ENCODE results near the gene SLC12A7. TPM values are rescaled to one million over a fixed set of nuclear protein-coding genes. Genes with fewer than 3 reads are reported as not detected.
A peak's percentile ranks its signal among the peaks of the same experiment; 100 is the strongest.

Gene SLC12A7
- total and polyA plus RNA-seq, 11 donors: 66.3 to 159 (median 128) TPM

- 84 to 90% (median 87%) methylated on average over 49 of the region's 49 CpGs for WGBS, 4 donors
- no peaks in the 10 kb centered on the region for H3K9me3 ChIP-seq
- TF ChIP-seq CTCF (IDR thresholded peaks at IDR 0.05) (no peak), POLR2A (IDR thresholded peaks at IDR 0.05) (no peak)
- no peaks in the 10 kb centered on the region for H3K27me3 ChIP-seq
- peak in 2 of 5 donors; percentile 21 to 46 for DNase-seq
- H3K4me1 ChIP-seq: peaks cover 0 to 16% (median 6%) of the 10 kb centered on the region in 12 donors
- H3K36me3 ChIP-seq: peaks cover 0 to 84% (median 68%) of the 10 kb centered on the region in 9 donors
- no peak overlapping the region for H3K27ac ChIP-seq
- H3K4me3 ChIP-seq: no peak overlapping the region
- no peak for ATAC-seq
- intact Hi-C loops (cut with DNase I): loop anchor here in 1 of 10 donors (10.0 kb wide), 1 partner anchor 70 kb away; no protein-coding TSS in a partner anchor
Measured at GRCh38 chr5:1064383-1065142, 47.3 kb downstream of the SLC12A7 start.

GRCh38 chr5:1063661-1064382, 48.0 kb downstream of the SLC12A7 start:
- Histone ChIP-seq H3K36me3 (peaks cover 0 to 84% (median 68%) of the 10 kb centered on the region in 9 donors), H3K27ac (no peak overlapping the region), H3K27me3 (no peaks in the 10 kb centered on the region), H3K9me3 (no peaks in the 10 kb centered on the region), H3K4me1 (peaks cover 0 to 16% (median 6%) of the 10 kb centered on the region in 12 donors), H3K4me3 (no peak overlapping the region)
- no peak for ATAC-seq
- intact Hi-C loops (cut with DNase I): loop anchor here in 1 of 10 donors (10.0 kb wide), 1 partner anchor 71 kb away; no protein-coding TSS in a partner anchor
- WGBS, 4 donors: 90 to 94% (median 93%) methylated on average over 24 to 56 of the region's 56 CpGs
- peak in 2 of 5 donors; percentile 24 to 56 for DNase-seq
- TF ChIP-seq POLR2A (IDR thresholded peaks at IDR 0.05) (no peak), CTCF (IDR thresholded peaks at IDR 0.05) (no peak)

GRCh38 chr5:1062761-1063568, 48.9 kb downstream of the SLC12A7 start:
- no peaks in the 10 kb centered on the region for H3K27me3 ChIP-seq
- H3K36me3 ChIP-seq: peaks cover 0 to 86% (median 71%) of the 10 kb centered on the region in 9 donors
- no peak for TF ChIP-seq POLR2A (IDR thresholded peaks at IDR 0.05)
- no peak for TF ChIP-seq CTCF (IDR thresholded peaks at IDR 0.05)
- no peaks in the 10 kb centered on the region for H3K9me3 ChIP-seq
- H3K4me1 ChIP-seq: peaks cover 0 to 11% (median 4%) of the 10 kb centered on the region in 12 donors
- ATAC-seq (no peak), DNase-seq (peak in 2 of 5 donors; percentile 26 to 52)
- intact Hi-C loops (cut with DNase I): loop anchor here in 1 of 10 donors (10.0 kb wide), 1 partner anchor 72 kb away; no protein-coding TSS in a partner anchor
- no peak overlapping the region for H3K27ac ChIP-seq
- H3K4me3 ChIP-seq: no peak overlapping the region
- 93 to 95% (median 94%) methylated on average over 35 to 36 of the region's 36 CpGs for WGBS, 4 donors

Data from heart left ventricle (tissue), 16 donors.